LNCaP clone FGC (cell line): ENCODE results near the gene C12orf50.
"Not testable (repeated sequence)": the region's sequence is repeated elsewhere in the genome, so short reads cannot be mapped to it uniquely, and the experiment has no call there.

Experiments used
- DNase-seq: peaks from one replicate; pipeline ENCODE4 v3.0.0-alpha.2; 2011; ENCODE audit warnings: low read depth
- H3K4me3 ChIP-seq: 2 replicates; pipeline ENCODE4 v1.5.1; 2011; ENCODE audit warnings: mild to moderate bottlenecking, low read depth, low read length, control low read depth
- CTCF ChIP-seq: IDR thresholded peaks from 2 replicates; pipeline ENCODE4 v1.5.1; 2012; ENCODE audit warnings: mild to moderate bottlenecking; ENCODE audit not compliant: control insufficient read depth, insufficient read depth; ENCODE audit errors: extremely low read depth

C12orf50 gene

GRCh38 chr12:88052686-88053085, 23.5 kb upstream of the C12orf50 start:
- TF ChIP-seq CTCF, result peak; percentile 78
- no peak overlapping the region for H3K4me3 ChIP-seq
- DNase-seq, result no peak

GRCh38 chr12:88044035-88044434, 14.8 kb upstream of the C12orf50 start:
- TF ChIP-seq CTCF, result no peak
- H3K4me3 ChIP-seq, result no peak overlapping the region
- no peak for DNase-seq

- no peak for TF ChIP-seq CTCF
Measured at GRCh38 chr12:88037770-88038169, 8.6 kb upstream of the C12orf50 start.

DNA sequence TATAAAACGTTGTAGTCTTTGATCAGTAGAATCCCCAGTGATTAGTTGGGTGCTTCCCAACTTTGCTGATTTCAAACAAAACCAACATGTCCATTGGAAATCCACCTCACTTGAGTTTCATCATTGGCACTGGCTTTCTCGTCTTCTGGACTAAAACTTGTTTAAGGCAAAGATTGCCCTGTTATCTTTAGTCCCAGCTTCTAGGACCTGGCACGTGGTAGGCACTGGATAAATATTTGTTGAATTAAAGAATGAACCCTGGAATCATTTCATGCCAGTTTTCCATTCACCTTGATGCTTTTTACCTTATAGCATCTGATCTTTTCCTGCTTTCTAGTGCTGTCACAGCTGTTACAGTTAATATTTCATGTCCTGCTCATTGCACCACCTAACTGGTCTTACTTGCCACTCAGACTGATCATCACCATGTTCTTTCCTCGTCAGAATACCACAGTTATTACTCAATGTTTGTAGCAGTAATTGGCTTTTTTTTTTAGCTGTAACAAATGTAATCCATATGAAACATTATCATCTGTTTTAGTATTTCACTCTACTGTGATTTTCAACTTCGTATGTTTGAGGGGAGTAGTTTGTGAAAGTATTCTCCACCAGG, 7.3 kb upstream of the C12orf50 start:
- peak overlapping the region; percentile 93 for H3K4me3 ChIP-seq
- DNase-seq, result no peak
- no peak for TF ChIP-seq CTCF

More at GRCh38 chr12:88037770-88038169, 8.6 kb upstream of the C12orf50 start:
- DNase-seq, result no peak
- H3K4me3 ChIP-seq, result no peak overlapping the region

DNA sequence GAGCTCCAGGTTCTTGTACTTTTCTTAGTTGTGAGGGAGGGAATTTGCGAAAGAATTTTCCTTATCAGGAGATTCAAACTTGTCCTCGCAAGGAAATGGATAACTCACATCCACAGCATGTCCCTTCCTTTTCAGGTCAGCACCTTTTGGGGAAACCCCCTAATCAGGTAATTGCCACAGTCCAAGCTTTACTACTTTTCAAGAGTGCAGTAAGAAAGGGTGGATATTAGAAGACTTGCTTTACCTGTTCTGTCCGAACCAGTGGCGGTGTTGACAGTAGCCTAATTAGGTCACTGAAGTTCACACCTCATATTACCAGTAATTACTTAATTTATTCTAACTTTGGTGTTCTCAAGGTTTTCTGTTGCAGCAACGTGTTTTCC, 6.7 kb upstream of the C12orf50 start:
- TF ChIP-seq CTCF, result no peak
- peak overlapping the region; percentile 93 for H3K4me3 ChIP-seq
- no peak for DNase-seq

DNA sequence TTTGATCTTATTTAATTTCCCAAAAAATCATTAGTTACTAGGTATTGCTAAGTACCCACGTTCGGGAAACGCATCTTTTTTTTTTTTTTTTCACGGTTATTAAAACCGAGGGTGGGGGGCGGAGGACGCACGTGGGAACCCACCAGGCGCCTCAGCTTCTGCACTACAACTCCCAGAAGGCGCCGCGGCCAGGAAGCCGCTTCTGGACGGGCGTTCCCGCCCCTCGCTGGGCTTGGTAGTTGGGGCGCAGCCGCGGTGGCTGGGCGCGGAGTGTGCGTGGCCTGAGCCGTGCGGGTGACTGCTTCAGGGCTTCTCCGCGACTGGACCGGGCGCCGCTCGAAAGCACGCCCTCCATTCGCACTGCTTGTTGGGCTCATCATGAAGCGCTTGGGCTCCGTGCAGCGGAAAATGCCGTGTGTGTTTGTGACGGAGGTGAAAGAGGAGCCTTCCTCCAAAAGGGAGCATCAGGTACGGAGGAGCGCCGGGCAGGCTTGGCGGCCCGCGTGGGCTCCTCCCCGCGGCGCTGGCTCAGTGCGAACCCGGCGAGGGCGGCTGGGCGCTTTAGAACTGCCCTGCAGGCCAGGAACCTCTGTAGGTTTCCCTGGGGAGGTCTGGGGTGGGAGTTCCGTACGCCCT, 6.2 kb upstream of the C12orf50 start:
- TF ChIP-seq CTCF, result no peak
- H3K4me3 ChIP-seq, result peak overlapping the region; percentile 93
- DNase-seq, result peak; percentile 49

DNA sequence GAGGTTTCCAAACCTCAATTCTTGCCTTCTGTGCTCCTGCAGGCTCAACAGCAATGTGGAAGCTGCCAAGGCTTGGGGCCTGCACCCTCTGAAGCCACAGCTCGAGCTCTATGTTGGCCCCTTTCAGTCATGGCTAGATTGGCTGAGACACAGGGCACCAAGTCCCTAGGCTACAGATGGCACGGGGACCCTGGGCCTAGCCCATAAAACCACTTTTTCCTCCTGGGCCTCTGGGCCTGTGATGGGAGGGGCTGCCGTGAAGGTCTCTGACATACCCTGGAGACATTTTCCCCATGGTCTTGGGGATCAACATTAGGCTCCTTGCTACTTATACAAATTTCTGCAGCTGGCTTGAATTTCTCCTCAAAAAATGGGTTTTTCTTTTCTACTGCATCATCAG, 2.0 kb upstream of the C12orf50 start:
- not testable (repeated sequence) for DNase-seq, H3K4me3 ChIP-seq
